Upper lobe of left lung (tissue), 6 donors: Measurements from ENCODE around the gene SND1. TPM values are rescaled to one million over a fixed set of nuclear protein-coding genes. Genes with fewer than 3 reads are reported as not detected.
A peak's percentile ranks its signal among the peaks of the same experiment; 100 is the strongest.

ENCODE experiments used
- ATAC-seq, 2 donors: fragments of 200-7000 bp; cut with Tn5 transposase; one replicate each; pipeline ENCODE4 v1.9.1; 2022; ENCODE audit warnings: mild to moderate bottlenecking in 2 of 2, moderate library complexity in 2 of 2; ENCODE audit not compliant: low FRiP score in 2 of 2
- DNase-seq, 2 donors: peaks; one replicate each; pipeline ENCODE4 v3.0.0-alpha.2; 2019 to 2020
- H3K27ac ChIP-seq, 4 donors: fragments of 200-600 bp; sonication (generic); one replicate each; pipeline ENCODE4 v1.5.1; 2016 to 2019
- H3K27me3 ChIP-seq, 4 donors: fragments of 200-600 bp; sonication (generic); one replicate each; pipeline ENCODE4 v1.5.1; 2017 to 2019
- H3K36me3 ChIP-seq, 4 donors: fragments of 200-600 bp; sonication (generic); one replicate each; pipeline ENCODE4 v1.5.1; 2016 to 2019
- H3K4me1 ChIP-seq, 4 donors: fragments of 200-600 bp; sonication (generic); one replicate each; pipeline ENCODE4 v1.5.1; 2018 to 2019
- H3K4me3 ChIP-seq, 4 donors: fragments of 200-600 bp; sonication (generic); one replicate each; pipeline ENCODE4 v1.5.1; 2017 to 2019; ENCODE audit warnings: mild to moderate bottlenecking in 2 of 4, moderate library complexity in 1 of 4
- H3K9me3 ChIP-seq, 4 donors: fragments of 200-600 bp; sonication (generic); one replicate each; pipeline ENCODE4 v1.5.1; 2018 to 2019
- CTCF ChIP-seq, 6 experiments: fragments of 450-650 bp in 4 of 6; fragments of 200-600 bp in 2 of 6; sonication (generic) in 2 of 6; IDR thresholded peaks; one replicate each; pipeline ENCODE4 v1.5.1; 2016 to 2019; ENCODE audit warnings: antibody characterized with exemption in 6 of 6
- EP300 ChIP-seq, 4 donors: sonication (generic); formaldehyde crosslinking; IDR thresholded peaks; one replicate each; pipeline ENCODE4 v1.5.1; 2017; ENCODE audit warnings: antibody characterized with exemption in 4 of 4, control low read depth in 2 of 4
- POLR2A ChIP-seq, 4 donors: fragments of 450-650 bp; IDR thresholded peaks; one replicate each; pipeline ENCODE4 v1.5.1; 2016 to 2017; ENCODE audit warnings: antibody characterized with exemption in 4 of 4, mild to moderate bottlenecking in 2 of 4
- POLR2AphosphoS5 ChIP-seq, 2 donors: sonication (generic); formaldehyde crosslinking; IDR thresholded peaks; one replicate each; pipeline ENCODE4 v1.5.1; 2017; ENCODE audit warnings: antibody characterized with exemption in 2 of 2
- WGBS, 2 donors: methylation state at CpG; one replicate each; pipeline ENCODE4 v1.1.5; 2017 to 2018; 5-methylcytosine and 5-hydroxymethylcytosine counted together
- total RNA-seq, 6 donors: library from RNA; depleted of rRNA in 4 of 6; stranded (reverse); fragments of >200 nt in 4 of 6; gene quantifications; one replicate each; pipeline versions ENCODE4 v1.1.0 to v1.2.1, GENCODE V29; 2016 to 2021
- donor health status: DM: no; HTN: no; CAD: no; lungs with moderate emphysema.
- donor health status: DM: no; HTN: yes; CAD: no; lungs with severe emphysema.

The SND1 gene
- total RNA-seq, 6 donors from 2014 or later, result 107 to 167 (median 121) TPM

- ATAC-seq (no peak), DNase-seq (no peak)
- WGBS, 2 donors, result 53 to 67% methylated on average over 2 of the region's 2 CpGs
- Histone ChIP-seq H3K4me1 (peaks cover 25 to 45% (median 33%) of the 10 kb centered on the region in 4 donors), H3K4me3 (no peak overlapping the region), H3K27ac (no peak overlapping the region), H3K27me3 (no peaks in the 10 kb centered on the region), H3K9me3 (no peaks in the 10 kb centered on the region), H3K36me3 (peaks cover 0 to 4% (median 0%) of the 10 kb centered on the region in 4 donors)
- TF ChIP-seq POLR2A (IDR thresholded peaks at IDR 0.05), result no peak
- no peak for TF ChIP-seq EP300 (IDR thresholded peaks at IDR 0.05)
- no peak for TF ChIP-seq CTCF (IDR thresholded peaks at IDR 0.05)
- TF ChIP-seq POLR2AphosphoS5 (IDR thresholded peaks at IDR 0.05), result no peak
Observed at GRCh38 chr7:127998671-127999070, 346.7 kb downstream of the SND1 start.

- no peak for TF ChIP-seq CTCF (IDR thresholded peaks at IDR 0.05)
- TF ChIP-seq POLR2AphosphoS5 (IDR thresholded peaks at IDR 0.05), result no peak
- TF ChIP-seq POLR2A (IDR thresholded peaks at IDR 0.05), result no peak
- no peak for TF ChIP-seq EP300 (IDR thresholded peaks at IDR 0.05)
- no peaks in the 10 kb centered on the region for H3K9me3 ChIP-seq
- peak overlapping the region in 2 of 4 donors; percentile 50 to 52 for H3K27ac ChIP-seq
- DNase-seq, result no peak
- WGBS, 2 donors, result 78% methylated on average over 1 of the region's 1 CpG
- H3K4me3 ChIP-seq, result no peak overlapping the region
- no peaks in the 10 kb centered on the region for H3K27me3 ChIP-seq
- ATAC-seq, result peak in 1 of 2 donors; percentile 45
- peaks cover 21 to 52% (median 36%) of the 10 kb centered on the region in 4 donors for H3K4me1 ChIP-seq
- no peaks in the 10 kb centered on the region for H3K36me3 ChIP-seq
Observed at GRCh38 chr7:128000048-128000447, 348.1 kb downstream of the SND1 start.

GRCh38 chr7:128000854-128001265 is 348.9 kb downstream of the SND1 start:
- Histone ChIP-seq H3K4me1 (peaks cover 17 to 49% (median 32%) of the 10 kb centered on the region in 4 donors), H3K4me3 (no peak overlapping the region), H3K9me3 (no peaks in the 10 kb centered on the region), H3K36me3 (no peaks in the 10 kb centered on the region), H3K27ac (peak overlapping the region in 3 of 4 donors; percentile 11 to 52 (median 50)), H3K27me3 (no peaks in the 10 kb centered on the region)
- WGBS, 2 donors, result 44 to 52% methylated on average over 6 of the region's 6 CpGs
- ATAC-seq (no peak), DNase-seq (no peak)
- no peak for TF ChIP-seq EP300 (IDR thresholded peaks at IDR 0.05)

- WGBS, 2 donors, result 70 to 86% methylated on average over 3 of the region's 3 CpGs
- Histone ChIP-seq H3K27me3 (no peaks in the 10 kb centered on the region), H3K4me3 (no peak overlapping the region), H3K36me3 (peaks cover 0 to 3% (median 0%) of the 10 kb centered on the region in 4 donors), H3K9me3 (no peaks in the 10 kb centered on the region), H3K27ac (peak overlapping the region in 1 of 4 donors; percentile 48), H3K4me1 (peaks cover 7 to 52% (median 24%) of the 10 kb centered on the region in 4 donors)
- DNase-seq, result no peak
- TF ChIP-seq CTCF (IDR thresholded peaks at IDR 0.05), result no peak
- TF ChIP-seq EP300 (IDR thresholded peaks at IDR 0.05), result no peak
- TF ChIP-seq POLR2A (IDR thresholded peaks at IDR 0.05), result no peak
- no peak for TF ChIP-seq POLR2AphosphoS5 (IDR thresholded peaks at IDR 0.05)
- peak in 1 of 2 donors; percentile 44 for ATAC-seq
Observed at GRCh38 chr7:128003167-128003566, 351.2 kb downstream of the SND1 start.

- ATAC-seq, result peak in 1 of 2 donors; percentile 61
- 42 to 44% methylated on average over 2 of the region's 2 CpGs for WGBS, 2 donors
Observed at GRCh38 chr7:128003787-128004186, 351.8 kb downstream of the SND1 start.

More at GRCh38 chr7:128003787-128004186, 351.8 kb downstream of the SND1 start:
- no peak for DNase-seq
- Histone ChIP-seq H3K9me3 (no peaks in the 10 kb centered on the region), H3K27ac (peak overlapping the region in 1 of 4 donors; percentile 48), H3K27me3 (no peaks in the 10 kb centered on the region), H3K4me1 (peaks cover 7 to 47% (median 24%) of the 10 kb centered on the region in 4 donors), H3K36me3 (peaks cover 0 to 3% (median 0%) of the 10 kb centered on the region in 4 donors), H3K4me3 (no peak overlapping the region)
- no peak for TF ChIP-seq CTCF (IDR thresholded peaks at IDR 0.05)
